Endothelial cell of umbilical vein (primary cell): ENCODE measurements around the gene RASSF6. TPM values are rescaled to one million over a fixed set of nuclear protein-coding genes. Genes with fewer than 3 reads are reported as not detected.

ENCODE experiments used
- BruUV-seq: library from RNA; stranded (reverse); fragments of 400-500 nt; replicated peaks from 2 replicates; lab custom pipeline; 2021; lab: Mats Ljungman, UMichigan
- CTCF ChIA-PET: fragments of 300-600, 350-600 bp; sonication (Branson Sonifier 250); formaldehyde crosslinking; loops from one replicate; lab custom pipeline; 2021; ENCODE audit warnings: antibody characterized with exemption, inconsistent platforms; lab: Charles Lee
- POLR2A ChIA-PET: fragments of 300-600, 350-600 bp; sonication (Branson Sonifier 250); formaldehyde crosslinking; loops from one replicate; lab custom pipeline; 2021; ENCODE audit warnings: antibody characterized with exemption, inconsistent platforms; lab: Charles Lee
- DNase-seq: peaks from one replicate; pipeline ENCODE4 v3.0.0-alpha.2; 2011; ENCODE audit warnings: low read depth, low spot score
- FAIRE-seq: peaks from 2 replicates; lab custom pipeline; 2011; peaks lifted over from hg19 to GRCh38; lab: Jason Lieb, UNC
- H2AFZ ChIP-seq: 2 replicates; pipeline ENCODE4 v1.6.0; 2012; ENCODE audit warnings: low read depth, low read length, control low read depth, inconsistent platforms
- H3K27ac ChIP-seq: 2 replicates; pipeline ENCODE4 v1.5.1; 2011; ENCODE audit warnings: low read depth, mild to moderate bottlenecking, control low read depth, low read length, moderate library complexity; ENCODE audit not compliant: insufficient read depth
- H3K27me3 ChIP-seq, 2 experiments: 2 replicates each; pipeline versions ENCODE4 v1.6.0 to v1.6.1; 2011; ENCODE audit warnings: low read length in 2 of 2, mixed read lengths in 1 of 2; ENCODE audit not compliant: control insufficient read depth in 2 of 2, insufficient read depth in 2 of 2
- H3K36me3 ChIP-seq, 2 experiments: 2 replicates in 1 of 2; 3 replicates in 1 of 2; pipeline ENCODE4 v1.5.1; 2011; ENCODE audit warnings: low read length in 2 of 2, mild to moderate bottlenecking in 1 of 2, moderate library complexity in 1 of 2; ENCODE audit not compliant: control insufficient read depth in 2 of 2, insufficient read depth in 2 of 2; ENCODE audit errors: extremely low read depth in 1 of 2
- H3K4me1 ChIP-seq: 3 replicates; pipeline ENCODE4 v1.5.1; 2011; ENCODE audit warnings: mild to moderate bottlenecking, low read length; ENCODE audit not compliant: control insufficient read depth, insufficient read depth; ENCODE audit errors: extremely low read depth
- H3K4me2 ChIP-seq: 2 replicates; pipeline ENCODE4 v1.6.1; 2011; ENCODE audit warnings: low read length, control low read depth, mixed read lengths; ENCODE audit not compliant: insufficient read depth
- H3K4me3 ChIP-seq, 3 experiments: fragments of 200-600 bp in 1 of 3; sonication (generic), shearing (Covaris generic) in 1 of 3; replicated peaks in 1 of 3; 2 replicates each; pipeline ENCODE4 v1.5.1; 2011 to 2016; ENCODE audit warnings: control low read depth in 3 of 3, low read length in 3 of 3, mild to moderate bottlenecking in 2 of 3, inconsistent platforms in 1 of 3, low read depth in 1 of 3, moderate library complexity in 1 of 3; ENCODE audit not compliant: insufficient read depth in 1 of 3
- H3K79me2 ChIP-seq: 2 replicates; pipeline ENCODE4 v1.6.0; 2012; ENCODE audit warnings: low read length, inconsistent platforms; ENCODE audit not compliant: control insufficient read depth, insufficient read depth
- H3K9ac ChIP-seq: replicated peaks from 2 replicates; pipeline ENCODE3; 2011; ENCODE audit warnings: low read length, control low read depth; ENCODE audit not compliant: insufficient read depth; ENCODE audit errors: extremely low read depth
- H3K9me1 ChIP-seq: replicated peaks from 3 replicates; pipeline ENCODE4 v1.6.0; 2011; ENCODE audit warnings: mild to moderate bottlenecking, low read length; ENCODE audit not compliant: control insufficient read depth, insufficient read depth; ENCODE audit errors: extremely low read depth
- H3K9me3 ChIP-seq: replicated peaks from 2 replicates; pipeline ENCODE4 v1.5.1; 2012; ENCODE audit warnings: low read length, inconsistent platforms; ENCODE audit not compliant: control insufficient read depth, insufficient read depth
- H4K20me1 ChIP-seq: replicated peaks from 2 replicates; pipeline ENCODE3; 2011; ENCODE audit warnings: mild to moderate bottlenecking, low read length; ENCODE audit not compliant: control insufficient read depth, insufficient read depth; ENCODE audit errors: extremely low read depth
- EZH2 ChIP-seq: IDR thresholded peaks from 2 replicates; pipeline ENCODE4 v1.6.1; 2012; ENCODE audit warnings: borderline replicate concordance, low read depth, mild to moderate bottlenecking, moderate library complexity, low read length, inconsistent platforms; ENCODE audit not compliant: severe bottlenecking
- FOS ChIP-seq: IDR thresholded peaks from 2 replicates; pipeline ENCODE4 v1.6.1; 2011; ENCODE audit warnings: mild to moderate bottlenecking, low read length, moderate library complexity, borderline replicate concordance; ENCODE audit not compliant: insufficient read depth
- GATA2 ChIP-seq: IDR thresholded peaks from 2 replicates; pipeline ENCODE4 v1.7.0; 2011; ENCODE audit warnings: low read depth, mild to moderate bottlenecking, moderate library complexity, mixed read lengths, low read length; ENCODE audit not compliant: insufficient read length, insufficient read depth
- JUN ChIP-seq: IDR thresholded peaks from 2 replicates; pipeline ENCODE4 v1.6.1; 2011; ENCODE audit warnings: borderline replicate concordance, low read depth; ENCODE audit not compliant: insufficient read length, insufficient read depth
- MYC ChIP-seq: IDR thresholded peaks from one replicate; pipeline ENCODE4 v1.6.1; 2011; ENCODE audit warnings: mild to moderate bottlenecking, low read depth, low read length
- POLR2A ChIP-seq: IDR thresholded peaks from 2 replicates; pipeline ENCODE4 v1.6.1; 2012; ENCODE audit warnings: low read depth, mild to moderate bottlenecking, control low read depth, low read length
- POLR2AphosphoS5 ChIP-seq: IDR thresholded peaks from 2 replicates; pipeline ENCODE4 v1.6.1; 2012; ENCODE audit warnings: low read depth, mild to moderate bottlenecking, control low read depth, low read length, moderate library complexity; ENCODE audit not compliant: insufficient read depth
- dilution Hi-C: fragments of 300-500 bp; cut with MboI; formaldehyde crosslinking; loops from one replicate; pipeline ENCODE4 v1.15.0; 2019; ENCODE audit warnings: low sequenced_read_pairs; ENCODE audit not compliant: extremely low pct_ligation_motif_present
- intact Hi-C: fragments of 100-400 bp; cut with micrococcal nuclease; formaldehyde crosslinking; loops from one replicate; pipeline ENCODE4 v1.10.0; 2022
- polyA plus RNA-seq, 4 experiments: library from polyadenylated mRNA; depleted of rRNA in 3 of 4; stranded (reverse) in 3 of 4; unstranded in 1 of 4; fragments of >200 nt; gene quantifications; 2 replicates each; pipeline versions ENCODE4 v1.2.1 to v1.2.3, GENCODE V29; 2011 to 2012; ENCODE audit warnings: missing spikeins in 1 of 4
- total RNA-seq: library from RNA; stranded (reverse); gene quantifications from 2 replicates; pipeline ENCODE4 v1.2.3, GENCODE V29; 2021
- TF ChIP-seq, protein P1 (sequence below): IDR thresholded peaks from 2 replicates; pipeline ENCODE4 v1.6.1; 2011; ENCODE audit not compliant: insufficient read depth, insufficient read length
- TF ChIP-seq, protein P2 (sequence below), 2 donors: IDR thresholded peaks; 1 replicate in 1 of 2; 2 replicates in 1 of 2; pipeline ENCODE4 v1.5.1; 2011; ENCODE audit warnings: low read length in 2 of 2, mild to moderate bottlenecking in 2 of 2, moderate library complexity in 2 of 2, control low read depth in 1 of 2, inconsistent platforms in 1 of 2, low read depth in 1 of 2; ENCODE audit not compliant: insufficient read depth in 1 of 2; ENCODE audit errors: extremely low read depth in 1 of 2

The RASSF6 gene
- total and polyA plus RNA-seq, 2 donors (not counting 3 experiments of a cell fraction or from before 2014, with no cell fraction given) = not detected

DNA sequence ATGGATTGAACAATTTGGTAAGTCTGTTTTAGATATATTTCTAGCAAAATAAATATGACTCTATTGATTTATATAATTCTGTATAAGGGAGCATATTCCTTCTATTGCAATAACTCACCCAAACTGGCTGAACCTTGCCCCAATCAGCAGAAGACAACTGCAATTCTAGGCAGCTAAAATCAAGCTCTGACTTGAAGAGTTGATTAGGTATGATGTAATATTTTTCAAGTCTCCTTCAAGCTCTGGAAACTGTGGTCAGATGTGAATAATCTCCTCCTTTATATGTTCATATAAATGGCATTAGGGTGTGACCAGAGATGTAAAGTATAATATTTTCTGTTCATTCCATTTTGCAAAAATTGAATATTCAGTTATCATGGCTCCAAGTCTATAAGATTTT is 8.2 kb downstream of the RASSF6 start:
- no TSS peak for BruUV-seq
- POLR2A ChIA-PET = no interaction called here
- no peaks in the 10 kb centered on the region for H4K20me1 ChIP-seq
- dilution Hi-C loops = no loop called here
- H2AFZ ChIP-seq = no peak overlapping the region
- H3K27ac ChIP-seq = no peak overlapping the region
- DNase-seq = no peak
- H3K36me3 ChIP-seq = no peaks in the 10 kb centered on the region
- no peak overlapping the region for H3K4me2 ChIP-seq
- FAIRE-seq = no peak
- H3K9me1 ChIP-seq = no peaks in the 10 kb centered on the region
- CTCF ChIA-PET = no interaction called here
- no peaks in the 10 kb centered on the region for H3K79me2 ChIP-seq
- H3K9me3 ChIP-seq = no peaks in the 10 kb centered on the region
- H3K4me3 ChIP-seq = no peak overlapping the region
- intact Hi-C loops = no loop called here
- peaks cover 0 to 10% of the 10 kb centered on the region in 2 experiments for H3K27me3 ChIP-seq
- H3K9ac ChIP-seq = no peak overlapping the region
- TF ChIP-seq, protein P1, sequence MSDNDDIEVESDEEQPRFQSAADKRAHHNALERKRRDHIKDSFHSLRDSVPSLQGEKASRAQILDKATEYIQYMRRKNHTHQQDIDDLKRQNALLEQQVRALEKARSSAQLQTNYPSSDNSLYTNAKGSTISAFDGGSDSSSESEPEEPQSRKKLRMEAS = no peak
- no peak for TF ChIP-seq EZH2
- TF ChIP-seq JUN = no peak
- no peak for TF ChIP-seq MYC
- TF ChIP-seq POLR2AphosphoS5 = no peak
- TF ChIP-seq, protein P2, sequence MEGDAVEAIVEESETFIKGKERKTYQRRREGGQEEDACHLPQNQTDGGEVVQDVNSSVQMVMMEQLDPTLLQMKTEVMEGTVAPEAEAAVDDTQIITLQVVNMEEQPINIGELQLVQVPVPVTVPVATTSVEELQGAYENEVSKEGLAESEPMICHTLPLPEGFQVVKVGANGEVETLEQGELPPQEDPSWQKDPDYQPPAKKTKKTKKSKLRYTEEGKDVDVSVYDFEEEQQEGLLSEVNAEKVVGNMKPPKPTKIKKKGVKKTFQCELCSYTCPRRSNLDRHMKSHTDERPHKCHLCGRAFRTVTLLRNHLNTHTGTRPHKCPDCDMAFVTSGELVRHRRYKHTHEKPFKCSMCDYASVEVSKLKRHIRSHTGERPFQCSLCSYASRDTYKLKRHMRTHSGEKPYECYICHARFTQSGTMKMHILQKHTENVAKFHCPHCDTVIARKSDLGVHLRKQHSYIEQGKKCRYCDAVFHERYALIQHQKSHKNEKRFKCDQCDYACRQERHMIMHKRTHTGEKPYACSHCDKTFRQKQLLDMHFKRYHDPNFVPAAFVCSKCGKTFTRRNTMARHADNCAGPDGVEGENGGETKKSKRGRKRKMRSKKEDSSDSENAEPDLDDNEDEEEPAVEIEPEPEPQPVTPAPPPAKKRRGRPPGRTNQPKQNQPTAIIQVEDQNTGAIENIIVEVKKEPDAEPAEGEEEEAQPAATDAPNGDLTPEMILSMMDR (IDR thresholded peaks at IDR 0.05; ENCODE audit: extremely low read depth in 1 of 2, insufficient read depth in 1 of 2, low read depth in 1 of 2, low read length in 2 of 2) = no peak
- TF ChIP-seq FOS = no peak
- no peak for TF ChIP-seq GATA2
- TF ChIP-seq POLR2A = no peak
- H3K4me1 ChIP-seq = no peaks in the 10 kb centered on the region
